ENCODE data around the gene PUDP.
"Not testable (repeated sequence)": the region's sequence is repeated elsewhere in the genome, so short reads cannot be mapped to it uniquely, and the experiment has no call there.

PUDP gene

DNA sequence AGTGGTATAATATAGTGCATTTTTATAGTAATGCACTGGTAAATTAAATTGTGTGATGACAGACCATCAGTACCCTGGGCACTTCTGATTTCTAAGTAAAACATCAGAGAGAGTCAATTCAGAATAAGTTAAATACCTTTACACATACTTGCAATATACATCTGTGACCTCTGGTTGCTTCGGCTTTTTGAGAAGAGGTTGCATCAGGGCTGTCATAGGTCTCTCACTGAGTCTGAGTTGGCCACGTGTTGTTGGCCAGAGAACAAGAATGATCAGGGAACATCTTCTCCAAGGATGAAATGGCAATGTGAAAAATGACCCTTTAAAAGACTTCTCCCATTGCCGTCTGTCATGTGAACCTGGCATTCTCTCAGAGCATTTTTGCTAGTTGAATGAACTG is 36.9 kb upstream of the PUDP start:
- H3K4me3 ChIP-seq (ENCODE audit: low read depth, low read length): no peak overlapping the region
- TF ChIP-seq CTCF (IDR thresholded peaks at IDR 0.05; ENCODE audit: low read depth, low read length, missing control alignments): no peak
- DNase-seq (ENCODE audit: low read depth): no peak
- in situ Hi-C loops (cut with HindIII; ENCODE audit: low sequenced_read_pairs): no loop called here

DNA sequence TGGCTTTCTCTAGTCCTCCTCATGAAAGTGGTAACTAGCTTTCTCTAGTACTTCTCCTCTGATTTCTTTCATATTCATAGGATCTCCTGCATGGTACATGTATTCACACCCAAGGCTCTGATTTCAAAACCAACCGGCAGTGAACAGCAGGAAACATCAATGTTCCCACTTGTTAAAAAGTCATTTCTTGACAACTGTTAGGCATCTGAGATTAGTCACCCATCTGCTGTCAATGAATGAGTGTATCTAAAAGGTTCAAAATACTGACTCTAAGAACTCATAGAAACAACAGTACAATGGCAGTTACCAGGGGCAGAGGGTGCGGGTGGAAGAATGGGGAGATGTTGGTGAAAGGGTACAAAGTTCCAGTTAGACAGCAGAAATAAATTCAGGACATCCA is 31.5 kb upstream of the PUDP start:
- in situ Hi-C loops (cut with HindIII; ENCODE audit: low sequenced_read_pairs): no loop called here
- no peak for DNase-seq (ENCODE audit: low read depth)
- no peak overlapping the region for H3K4me3 ChIP-seq (ENCODE audit: low read depth, low read length)
- no peak for TF ChIP-seq CTCF (IDR thresholded peaks at IDR 0.05; ENCODE audit: low read depth, low read length, missing control alignments)

GRCh38 chrX:7178859-7179258 is 30.9 kb upstream of the PUDP start:
- in situ Hi-C loops (cut with HindIII; ENCODE audit: low sequenced_read_pairs); DNase-seq (ENCODE audit: low read depth); H3K4me3 ChIP-seq (ENCODE audit: low read depth, low read length): not testable (repeated sequence)

GRCh38 chrX:7170898-7171297 is 22.9 kb upstream of the PUDP start:
- peak; percentile 26 for TF ChIP-seq CTCF (IDR thresholded peaks at IDR 0.05; ENCODE audit: low read depth, low read length, missing control alignments)
- in situ Hi-C loops (cut with HindIII; ENCODE audit: low sequenced_read_pairs): no loop called here
- DNase-seq (ENCODE audit: low read depth): no peak

DNA sequence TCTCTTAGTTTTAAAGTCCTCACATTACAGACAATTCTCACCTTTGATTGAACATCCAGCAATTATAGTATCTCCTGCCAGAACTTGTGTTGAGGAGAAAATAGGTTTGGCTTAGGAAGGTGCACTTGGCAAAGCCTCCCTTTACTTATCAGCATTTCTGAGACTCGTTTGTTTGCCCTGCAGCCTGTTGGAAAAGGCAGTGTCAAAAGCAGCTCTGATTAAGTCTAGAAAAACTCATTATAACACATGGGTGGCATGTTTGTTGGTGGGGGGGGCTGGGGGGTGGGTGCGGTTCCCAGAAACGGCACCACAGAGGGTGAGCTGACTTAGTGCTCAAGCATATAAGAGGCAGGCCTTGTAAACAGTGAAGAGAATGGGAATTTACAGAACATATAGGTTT is 21.7 kb upstream of the PUDP start:
- in situ Hi-C loops (cut with HindIII; ENCODE audit: low sequenced_read_pairs): no loop called here

More at GRCh38 chrX:7170898-7171297, 22.9 kb upstream of the PUDP start:
- H3K4me3 ChIP-seq (ENCODE audit: low read depth, low read length): no peak overlapping the region

DNA sequence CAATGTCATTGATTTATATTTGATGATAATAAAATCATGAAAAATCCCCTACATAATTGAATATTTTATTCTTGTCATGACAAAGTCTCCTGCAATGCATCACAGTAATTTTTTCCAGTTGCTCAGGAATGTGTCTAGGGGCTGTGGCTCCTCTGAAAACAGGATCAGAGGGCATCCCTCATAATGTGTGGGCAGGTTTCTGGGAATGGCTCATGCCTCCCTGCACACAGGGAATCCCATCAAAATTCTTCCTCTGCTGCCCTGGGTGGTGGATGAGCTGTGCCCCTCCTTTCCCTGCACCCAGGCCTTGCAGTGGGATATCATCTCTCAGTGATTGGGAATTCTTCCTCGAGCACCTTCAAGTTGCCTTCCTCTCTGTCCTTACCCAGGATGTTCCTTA is 20.4 kb upstream of the PUDP start:
- in situ Hi-C loops (cut with HindIII; ENCODE audit: low sequenced_read_pairs): no loop called here
- no peak for TF ChIP-seq CTCF (IDR thresholded peaks at IDR 0.05; ENCODE audit: low read depth, low read length, missing control alignments)
- no peak overlapping the region for H3K4me3 ChIP-seq (ENCODE audit: low read depth, low read length)
- DNase-seq (ENCODE audit: low read depth): no peak

More for the DNA sequence above, 21.7 kb upstream of the PUDP start:
- no peak for DNase-seq (ENCODE audit: low read depth)
- no peak overlapping the region for H3K4me3 ChIP-seq (ENCODE audit: low read depth, low read length)
- no peak for TF ChIP-seq CTCF (IDR thresholded peaks at IDR 0.05; ENCODE audit: low read depth, low read length, missing control alignments)

GRCh38 chrX:7164174-7164573 is 16.2 kb upstream of the PUDP start:
- H3K4me3 ChIP-seq (ENCODE audit: low read depth, low read length): no peak overlapping the region
- no peak for TF ChIP-seq CTCF (IDR thresholded peaks at IDR 0.05; ENCODE audit: low read depth, low read length, missing control alignments)
- no peak for DNase-seq (ENCODE audit: low read depth)
- in situ Hi-C loops (cut with HindIII; ENCODE audit: low sequenced_read_pairs): no loop called here

Measured in astrocyte of the cerebellum (primary cell).